OCI-LY7 (cell line): Measurements from ENCODE around the gene UBE2L6. TPM values are rescaled to one million over a fixed set of nuclear protein-coding genes. Genes with fewer than 3 reads are reported as not detected.
A peak's percentile ranks its signal among the peaks of the same experiment; 100 is the strongest.

Experiments
- BruUV-seq: library from RNA; stranded (reverse); fragments of 400-500 nt; replicated peaks from 2 replicates; lab custom pipeline; 2021; lab: Mats Ljungman, UMichigan
- CTCF ChIA-PET: fragments of 300-600 bp; sonication (Branson Sonifier 250); formaldehyde crosslinking; loops from one replicate; lab custom pipeline; 2022; ENCODE audit warnings: antibody characterized with exemption; ENCODE audit not compliant: unreplicated experiment; lab: Charles Lee
- POLR2A ChIA-PET: fragments of 300-600 bp; sonication (Branson Sonifier 250); formaldehyde crosslinking; loops from one replicate; lab custom pipeline; 2022; ENCODE audit warnings: antibody characterized with exemption; lab: Charles Lee
- DNase-seq: peaks from one replicate; pipeline ENCODE4 v3.0.0-alpha.2; 2015; ENCODE audit warnings: low spot score
- H2AFZ ChIP-seq: fragments of 200-600 bp; sonication (generic), shearing (Covaris generic); 2 replicates; pipeline ENCODE4 v1.6.1; 2014; ENCODE audit warnings: mild to moderate bottlenecking, antibody characterized with exemption, low read length, moderate library complexity
- H3K27ac ChIP-seq: fragments of 200-600 bp; sonication (generic); 2 replicates; pipeline ENCODE4 v1.5.1; 2014; ENCODE audit warnings: mixed run types, low read depth, mild to moderate bottlenecking, moderate library complexity, low read length, inconsistent platforms; ENCODE audit not compliant: poor library complexity, severe bottlenecking
- H3K36me3 ChIP-seq: fragments of 200-600 bp; sonication (generic); 2 replicates; pipeline ENCODE4 v1.6.1; 2014; ENCODE audit warnings: mild to moderate bottlenecking, antibody characterized with exemption, low read length, moderate library complexity, mixed read lengths; ENCODE audit not compliant: insufficient read depth
- H3K4me1 ChIP-seq: fragments of 200-600 bp; sonication (generic); 2 replicates; pipeline ENCODE4 v1.5.1; 2014; ENCODE audit warnings: mild to moderate bottlenecking, low read length; ENCODE audit not compliant: insufficient read depth, poor library complexity, severe bottlenecking
- H3K4me2 ChIP-seq: fragments of 200-600 bp; sonication (generic); 2 replicates; pipeline ENCODE4 v1.6.1; 2014; ENCODE audit warnings: mild to moderate bottlenecking, low read length
- H3K4me3 ChIP-seq: fragments of 200-600 bp; sonication (generic); 2 replicates; pipeline ENCODE4 v1.5.1; 2014; ENCODE audit warnings: mild to moderate bottlenecking, low read depth, low read length; ENCODE audit not compliant: poor library complexity, severe bottlenecking
- H3K79me2 ChIP-seq: fragments of 200-600 bp; sonication (generic); 2 replicates; pipeline ENCODE4 v1.6.1; 2016; ENCODE audit warnings: low read depth, mild to moderate bottlenecking, low read length, moderate library complexity, mixed read lengths; ENCODE audit not compliant: insufficient read depth
- H3K9me2 ChIP-seq: fragments of 200-600 bp; sonication (generic); 2 replicates; pipeline ENCODE4 v1.6.1; 2016; ENCODE audit warnings: mild to moderate bottlenecking, low read length, mixed read lengths; ENCODE audit not compliant: insufficient read depth
- H3K9me3 ChIP-seq: fragments of 200-600 bp; sonication (generic); 2 replicates; pipeline ENCODE4 v1.6.1; 2014; ENCODE audit warnings: mild to moderate bottlenecking, mixed run types, low read length, mixed read lengths
- H4K20me1 ChIP-seq: fragments of 200-600 bp; sonication (generic); 2 replicates; pipeline ENCODE4 v1.6.1; 2014; ENCODE audit warnings: mild to moderate bottlenecking, antibody characterized with exemption, low read length, moderate library complexity, mixed read lengths; ENCODE audit not compliant: insufficient read depth
- EZH2phosphoT487 ChIP-seq: fragments of 200-600 bp; sonication (generic); IDR thresholded peaks from 2 replicates; pipeline ENCODE4 v1.6.1; 2018; ENCODE audit warnings: low read depth, borderline replicate concordance, mild to moderate bottlenecking, mixed run types, antibody characterized with exemption, low read length, moderate library complexity, mixed read lengths
- intact Hi-C: fragments of 100-400 bp; cut with micrococcal nuclease; formaldehyde crosslinking; loops from one replicate; pipeline ENCODE4 v1.10.0; 2022; ENCODE audit not compliant: unreplicated experiment
- total RNA-seq, 2 experiments: library from RNA; depleted of rRNA in 1 of 2; stranded (reverse); fragments of >200 nt in 1 of 2; shearing (Covaris generic) in 1 of 2; gene quantifications; 2 replicates each; pipeline ENCODE4 v1.2.3, GENCODE V29; 2014 to 2022
- TF ChIP-seq, protein P1 (sequence below): fragments of 200-600 bp; sonication (generic); conservative IDR thresholded peaks from 2 replicates; pipeline ENCODE4 v1.5.1; 2014; ENCODE audit warnings: mild to moderate bottlenecking, antibody characterized with exemption, low read length, moderate library complexity, mixed read lengths

Gene UBE2L6
- total RNA-seq, 2 experiments from 2014 or later, result 51.7 to 68.9 TPM

DNA sequence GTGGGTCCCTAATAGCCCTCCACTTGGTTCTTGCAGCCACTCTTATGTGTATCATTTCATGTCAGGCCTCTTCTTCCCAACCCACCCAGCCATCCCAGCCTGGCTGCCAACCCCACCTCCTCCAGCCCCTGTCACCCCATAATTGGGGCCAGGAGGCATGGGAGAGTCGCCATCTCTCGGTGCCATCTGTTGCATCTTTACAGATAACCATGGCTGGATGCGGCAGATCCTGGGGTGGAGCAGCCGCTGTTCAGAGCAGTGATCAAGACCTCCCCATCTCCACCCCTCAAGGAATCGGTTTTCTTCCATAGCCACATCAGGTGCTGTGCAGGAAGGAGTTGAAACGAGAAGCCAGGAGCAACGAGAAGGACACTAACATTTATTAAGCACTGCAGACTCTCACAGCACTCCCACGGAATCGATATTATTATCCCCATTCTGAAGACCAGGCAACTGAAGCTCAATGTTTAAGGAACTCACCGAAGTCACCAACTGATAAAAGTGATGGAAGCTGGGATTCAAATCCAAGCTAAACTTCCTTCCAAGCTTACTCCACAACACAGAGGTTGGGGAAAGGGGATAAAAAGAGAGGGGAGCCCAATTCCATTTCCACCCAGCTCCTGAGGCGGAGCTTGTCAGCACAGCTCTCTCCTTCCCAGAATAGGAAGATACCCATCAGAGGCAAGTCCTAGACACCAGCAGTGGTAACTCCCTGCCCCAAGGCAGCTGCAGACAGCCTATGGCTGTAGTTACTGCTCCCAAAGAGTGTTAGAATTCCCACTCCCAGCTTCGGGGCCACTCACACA is 54.6 kb downstream of the UBE2L6 start:
- Histone ChIP-seq H2AFZ (no peak overlapping the region), H3K4me2 (peak overlapping the region; percentile 87), H3K9me2 (no peaks in the 10 kb centered on the region), H3K36me3 (peaks cover 28% of the 10 kb centered on the region), H4K20me1 (no peaks in the 10 kb centered on the region), H3K27ac (peak overlapping the region; percentile 65), H3K79me2 (peaks cover 40% of the 10 kb centered on the region; the same call in 1 of the 2 replicates), H3K4me3 (peak overlapping the region; percentile 91), H3K9me3 (no peaks in the 10 kb centered on the region), H3K4me1 (peaks cover 43% of the 10 kb centered on the region)
- DNase-seq, result no peak
- ChIA-PET CTCF (interaction anchor here (1.1 to 5.2 kb wide), 2 partner anchors 15 to 20 kb away, joined by 10 to 21 read pairs; no protein-coding TSS in a partner anchor), POLR2A (interaction anchor here (0.7 to 5.9 kb wide), 8 partner anchors 9 to 86 kb away, joined by 3 to 64 read pairs (median 4); partner anchors contain the start of genes SLC43A3, TIMM10 and UBE2L6)
- TF ChIP-seq, protein P1, sequence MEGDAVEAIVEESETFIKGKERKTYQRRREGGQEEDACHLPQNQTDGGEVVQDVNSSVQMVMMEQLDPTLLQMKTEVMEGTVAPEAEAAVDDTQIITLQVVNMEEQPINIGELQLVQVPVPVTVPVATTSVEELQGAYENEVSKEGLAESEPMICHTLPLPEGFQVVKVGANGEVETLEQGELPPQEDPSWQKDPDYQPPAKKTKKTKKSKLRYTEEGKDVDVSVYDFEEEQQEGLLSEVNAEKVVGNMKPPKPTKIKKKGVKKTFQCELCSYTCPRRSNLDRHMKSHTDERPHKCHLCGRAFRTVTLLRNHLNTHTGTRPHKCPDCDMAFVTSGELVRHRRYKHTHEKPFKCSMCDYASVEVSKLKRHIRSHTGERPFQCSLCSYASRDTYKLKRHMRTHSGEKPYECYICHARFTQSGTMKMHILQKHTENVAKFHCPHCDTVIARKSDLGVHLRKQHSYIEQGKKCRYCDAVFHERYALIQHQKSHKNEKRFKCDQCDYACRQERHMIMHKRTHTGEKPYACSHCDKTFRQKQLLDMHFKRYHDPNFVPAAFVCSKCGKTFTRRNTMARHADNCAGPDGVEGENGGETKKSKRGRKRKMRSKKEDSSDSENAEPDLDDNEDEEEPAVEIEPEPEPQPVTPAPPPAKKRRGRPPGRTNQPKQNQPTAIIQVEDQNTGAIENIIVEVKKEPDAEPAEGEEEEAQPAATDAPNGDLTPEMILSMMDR, result no peak
- TF ChIP-seq EZH2phosphoT487, result no peak
- intact Hi-C loops, result loop anchor here (1.0 to 10.0 kb wide), 3 partner anchors 20 to 1582 kb away; partner anchors contain the start of gene ZDHHC5
- no TSS peak for BruUV-seq

DNA sequence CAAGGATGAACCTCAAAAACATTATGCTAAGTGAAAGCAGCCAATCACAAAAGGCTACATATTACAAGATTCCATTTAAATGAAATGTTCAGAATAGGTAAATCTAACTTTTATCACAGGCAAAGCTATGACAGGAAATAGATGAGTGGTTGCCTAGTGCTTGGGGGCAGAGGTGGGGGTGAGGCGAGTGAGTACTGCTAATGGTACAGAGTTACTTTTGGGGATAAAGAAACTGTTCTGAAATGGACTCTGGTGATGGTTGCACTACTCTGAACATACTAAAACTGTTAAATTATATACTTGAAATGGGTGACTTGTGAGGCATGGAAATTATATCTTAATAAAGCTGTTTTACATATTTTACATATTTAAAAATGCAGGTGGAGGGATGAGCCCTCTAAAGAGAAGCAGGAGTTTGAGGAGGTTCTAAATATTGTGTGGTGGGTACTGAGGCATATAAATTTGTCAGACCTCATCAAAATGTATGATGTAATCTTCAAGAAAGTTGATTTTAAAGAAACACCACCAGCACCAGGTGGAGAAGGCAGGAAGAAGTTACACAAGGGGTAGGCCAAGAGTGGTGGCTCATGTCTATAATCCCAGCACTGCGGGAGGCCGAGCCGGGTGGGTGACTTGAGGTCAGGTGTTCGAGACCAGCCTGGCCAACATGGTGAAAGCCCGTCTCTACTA is 55.6 kb downstream of the UBE2L6 start:
- ChIA-PET POLR2A (interaction anchor here (0.6 to 2.3 kb wide), 6 partner anchors 9 to 52 kb away, joined by 3 to 22 read pairs (median 5); no protein-coding TSS in a partner anchor), CTCF (interaction anchor here (1.6 kb wide), 1 partner anchor 18 kb away, joined by 14 read pairs; no protein-coding TSS in a partner anchor)
- H3K4me1 ChIP-seq, result peaks cover 39% of the 10 kb centered on the region
- no TSS peak for BruUV-seq
- no peak overlapping the region for H2AFZ ChIP-seq
- peak overlapping the region; percentile 91 for H3K4me3 ChIP-seq
- peaks cover 36% of the 10 kb centered on the region for H3K36me3 ChIP-seq
- intact Hi-C loops, result loop anchor here (1.0 to 10.0 kb wide), 3 partner anchors 19 to 1583 kb away; partner anchors contain the start of gene ZDHHC5
- TF ChIP-seq, protein P1, result no peak
- TF ChIP-seq EZH2phosphoT487, result no peak
- peak; percentile 64 for DNase-seq
- no peaks in the 10 kb centered on the region for H3K9me3 ChIP-seq
- no peaks in the 10 kb centered on the region for H3K9me2 ChIP-seq
- peak overlapping the region; percentile 65 for H3K27ac ChIP-seq
- H4K20me1 ChIP-seq, result no peaks in the 10 kb centered on the region
- peak overlapping the region; percentile 87 for H3K4me2 ChIP-seq
- peaks cover 42% of the 10 kb centered on the region; the same call in 1 of the 2 replicates for H3K79me2 ChIP-seq
